Measurements from ENCODE around the gene RBM6.

The RBM6 gene

DNA sequence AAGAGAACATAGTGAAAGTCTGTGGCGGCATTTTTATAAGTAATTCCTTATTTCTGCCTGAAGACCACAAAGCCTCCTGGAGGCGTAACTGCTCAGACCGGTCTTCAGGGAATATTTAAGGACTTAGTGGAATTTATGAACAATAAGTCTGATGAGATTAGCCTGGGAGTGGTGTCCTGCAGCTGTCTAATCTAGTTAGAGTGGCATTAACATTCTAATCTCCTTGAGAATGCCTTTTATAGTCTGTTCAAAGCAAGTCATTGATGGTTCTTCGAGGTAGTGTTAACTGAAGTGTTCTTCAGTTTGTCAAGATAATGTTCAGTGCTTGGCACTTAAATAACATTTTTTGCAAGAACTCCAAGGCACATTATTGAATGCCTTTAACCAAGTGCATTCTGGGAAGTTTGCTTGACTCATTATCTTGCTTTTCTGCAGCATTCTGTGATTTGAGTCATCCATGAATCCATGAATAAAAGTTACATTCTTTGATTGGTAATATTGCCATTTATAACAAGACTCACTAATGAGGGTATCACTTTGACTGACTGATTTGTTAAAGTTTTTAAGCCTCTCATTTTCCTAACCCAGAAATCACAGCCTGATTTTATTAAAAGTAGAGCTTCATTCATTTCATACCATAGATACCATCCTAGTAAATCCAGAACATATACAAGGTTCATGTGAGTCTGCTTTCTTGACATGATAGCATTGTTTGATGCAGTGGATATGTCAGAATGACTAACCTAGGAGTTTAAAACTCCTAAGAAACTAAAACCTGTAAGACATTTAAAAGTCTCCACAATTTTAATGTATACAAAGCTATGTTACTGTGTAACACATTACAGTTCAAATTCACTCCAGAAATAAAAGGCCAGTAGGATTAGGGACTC, 161.3 kb downstream of the RBM6 start:
- no peak for DNase-seq

DNA sequence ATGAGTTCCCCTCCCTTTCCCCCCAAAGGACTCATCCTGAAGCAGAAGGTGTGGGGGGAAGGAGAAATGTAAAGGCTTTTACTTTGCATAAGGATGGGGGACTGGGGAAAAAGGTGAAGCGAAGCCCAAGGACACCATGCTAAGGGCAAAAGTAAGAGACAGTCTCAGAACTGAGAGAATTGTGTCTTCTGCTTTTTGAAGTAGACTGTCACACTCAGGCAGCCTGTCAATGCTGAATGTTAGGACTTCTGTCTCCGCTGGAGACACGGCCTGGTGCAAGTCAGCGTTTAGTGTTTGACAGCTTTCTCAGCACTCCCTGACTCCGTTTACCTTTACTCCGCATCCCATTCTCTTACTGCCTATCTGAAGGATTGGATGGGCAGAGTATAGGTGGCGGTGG, 162.6 kb downstream of the RBM6 start:
- no peak for DNase-seq

DNA sequence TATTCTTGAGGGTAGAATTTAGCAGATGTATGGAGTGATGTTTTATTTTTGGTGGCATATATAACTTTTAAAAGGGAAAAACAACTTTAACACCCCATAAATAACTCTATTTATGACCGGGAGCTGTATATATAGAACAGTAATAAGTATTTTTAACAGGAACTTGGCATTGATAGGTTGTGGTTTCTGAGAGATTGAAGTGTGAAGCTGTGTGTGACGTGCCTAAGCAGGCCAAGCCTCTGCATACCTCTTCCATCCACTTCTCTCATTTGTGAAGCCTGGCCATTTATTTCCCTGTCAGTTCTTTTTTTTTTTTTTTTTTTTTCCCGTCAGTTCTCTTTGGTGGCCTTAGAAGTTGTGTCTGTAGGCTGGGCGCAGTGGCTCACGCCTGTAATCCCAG, 171.8 kb downstream of the RBM6 start:
- no peak for DNase-seq

DNA sequence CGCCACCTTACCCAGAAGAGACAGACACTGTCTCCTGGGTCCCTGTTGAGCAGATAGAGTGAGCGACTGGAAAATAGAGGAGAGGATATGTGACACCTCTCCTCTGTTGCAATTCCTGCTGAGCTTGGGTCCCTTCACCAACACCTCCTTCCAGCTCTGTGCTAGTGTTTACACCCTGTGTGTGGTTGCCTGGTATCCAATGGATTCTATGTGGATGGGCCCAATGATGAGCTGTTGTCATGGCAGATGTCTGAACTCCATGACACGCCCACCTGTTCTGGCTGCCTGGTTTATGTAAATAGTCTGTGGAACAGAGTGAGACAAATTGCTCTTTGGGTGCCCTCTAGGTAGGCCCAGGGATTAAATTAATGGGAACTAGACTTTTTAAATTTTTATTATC, 172.5 kb downstream of the RBM6 start:
- no peak for DNase-seq

DNA sequence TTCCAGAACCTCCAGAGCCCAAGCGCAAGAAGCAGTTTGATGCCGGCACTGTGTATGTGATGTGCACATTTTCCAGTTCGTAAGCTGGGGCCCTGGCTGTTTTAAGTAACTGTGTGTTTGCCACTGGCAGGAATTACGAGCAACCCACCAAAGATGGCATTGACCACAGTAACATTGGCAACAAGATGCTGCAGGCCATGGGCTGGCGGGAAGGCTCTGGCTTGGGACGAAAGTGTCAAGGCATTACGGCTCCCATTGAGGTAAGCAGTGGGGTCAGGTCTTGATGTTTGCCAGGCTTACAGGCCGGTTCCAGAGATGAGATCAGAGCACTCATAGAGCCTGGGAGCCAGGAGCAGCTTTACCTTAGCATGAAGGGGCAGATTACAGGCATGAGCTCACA, 177.2 kb downstream of the RBM6 start:
- no peak for DNase-seq

DNA sequence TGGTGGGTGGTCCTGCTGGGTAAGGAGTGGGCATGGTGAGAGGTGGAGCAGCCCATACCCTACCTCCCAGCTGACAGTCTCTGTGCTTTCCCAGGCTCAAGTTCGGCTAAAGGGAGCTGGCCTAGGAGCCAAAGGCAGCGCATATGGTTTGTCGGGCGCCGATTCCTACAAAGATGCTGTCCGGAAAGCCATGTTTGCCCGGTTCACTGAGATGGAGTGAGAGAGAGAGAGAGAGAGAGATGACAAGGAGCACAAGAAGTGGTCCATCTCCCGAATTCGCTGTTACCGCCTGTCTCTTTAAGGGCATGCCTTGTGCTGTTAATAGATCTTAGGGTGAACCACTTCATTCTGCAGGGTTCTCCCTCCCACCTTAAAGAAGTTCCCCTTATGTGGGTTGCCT, 178.3 kb downstream of the RBM6 start:
- no peak for DNase-seq

DNA sequence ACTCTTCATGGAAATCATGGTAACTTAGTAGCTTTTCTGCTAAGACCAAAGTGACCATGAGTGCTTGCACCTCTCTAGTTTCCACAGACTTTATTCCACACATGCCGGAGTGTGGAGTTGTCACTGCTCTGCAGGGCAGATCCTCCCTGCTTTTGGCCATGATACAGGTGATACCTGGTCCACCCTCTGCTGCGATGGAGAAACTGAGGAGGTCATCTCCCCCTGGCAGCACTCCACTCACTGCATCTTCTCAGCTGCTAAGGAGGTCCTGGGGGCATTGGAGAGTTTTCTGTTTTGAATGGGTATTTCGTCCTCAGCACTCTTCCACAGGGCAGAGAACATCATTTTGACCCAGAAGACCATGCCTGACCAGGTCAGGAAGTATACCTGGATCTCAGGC, 179.8 kb downstream of the RBM6 start:
- no peak for DNase-seq

DNA sequence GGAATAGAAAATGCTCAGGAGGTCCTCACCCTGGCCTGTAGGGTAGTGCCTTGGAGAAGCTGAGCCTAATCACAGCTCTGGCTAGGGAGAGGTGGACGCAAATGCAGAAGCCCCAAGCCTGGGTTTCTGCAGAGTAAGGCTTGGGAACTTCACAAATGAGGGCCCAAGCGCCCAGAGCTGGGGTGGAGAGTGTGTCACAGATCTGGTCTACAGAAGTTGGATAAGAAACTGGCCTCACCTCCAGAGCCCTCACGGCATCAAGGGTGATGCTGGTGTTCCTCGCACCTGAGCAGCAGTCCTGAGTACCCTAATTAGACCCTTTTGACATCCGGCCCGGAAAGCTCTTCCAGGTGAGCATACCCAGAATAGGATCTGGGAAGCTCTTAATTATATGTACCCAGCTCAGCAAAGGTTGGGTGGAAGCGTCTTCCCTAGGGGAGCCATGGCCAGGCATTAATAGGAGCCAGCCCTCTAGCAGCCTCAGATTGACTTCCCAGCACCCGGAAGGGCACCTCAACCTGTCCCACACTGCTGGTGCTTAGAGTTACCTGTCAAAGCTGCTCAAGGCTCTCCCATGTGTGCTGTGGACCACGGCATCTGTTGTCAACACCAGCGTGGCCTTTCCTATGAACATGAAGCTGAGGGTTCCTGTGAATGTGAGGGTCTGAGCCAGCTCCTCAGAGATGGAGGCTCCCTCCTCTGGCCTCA, 180.6 kb downstream of the RBM6 start:
- DNase-seq: no peak

DNA sequence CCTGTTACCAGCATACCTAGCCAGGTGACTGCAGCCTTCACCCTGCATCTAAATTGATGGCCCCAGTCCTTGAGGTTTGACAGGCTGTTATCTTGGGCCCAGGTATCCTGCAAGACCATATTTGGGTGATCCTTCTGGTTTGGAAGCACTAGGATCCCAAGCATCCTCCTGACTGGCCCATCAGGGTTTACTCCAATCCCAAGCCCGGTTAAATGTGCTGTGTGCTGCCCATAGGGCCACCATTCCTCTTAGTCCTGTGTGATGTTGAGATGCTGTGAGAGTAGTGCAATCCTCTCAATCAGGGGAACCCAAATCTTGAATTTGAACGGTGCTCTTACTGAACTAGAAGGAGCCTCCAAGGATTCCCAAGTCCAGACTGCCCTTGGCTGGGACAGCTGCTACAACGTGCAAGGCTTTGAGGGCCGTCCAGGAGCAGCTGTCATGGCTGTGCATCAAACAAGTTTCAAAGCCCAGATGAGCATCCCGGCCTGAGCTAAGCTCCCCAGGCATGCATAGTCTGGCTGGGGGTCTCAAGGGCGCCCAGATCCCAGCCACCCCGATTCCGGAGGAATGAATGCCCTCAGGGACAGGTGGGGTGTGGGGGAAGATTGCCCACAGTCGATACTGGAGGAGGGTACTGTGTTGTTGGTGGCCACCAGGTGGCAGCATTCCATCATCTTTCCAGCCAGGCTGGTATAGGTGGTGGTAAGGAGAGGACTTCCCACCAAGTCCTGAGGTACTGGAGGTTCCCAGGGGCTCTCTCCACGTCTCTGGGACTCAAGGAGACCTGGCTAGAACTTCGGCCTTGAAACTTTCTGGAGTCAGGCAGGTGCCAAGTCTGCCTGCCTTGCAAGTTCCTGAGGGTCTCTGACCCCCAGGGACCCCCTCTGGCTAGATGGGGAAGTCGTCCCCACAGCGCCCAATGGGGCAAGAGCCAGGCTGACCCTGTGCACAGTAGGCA, 181.4 kb downstream of the RBM6 start:
- DNase-seq: peak; percentile 76 to 79

DNA sequence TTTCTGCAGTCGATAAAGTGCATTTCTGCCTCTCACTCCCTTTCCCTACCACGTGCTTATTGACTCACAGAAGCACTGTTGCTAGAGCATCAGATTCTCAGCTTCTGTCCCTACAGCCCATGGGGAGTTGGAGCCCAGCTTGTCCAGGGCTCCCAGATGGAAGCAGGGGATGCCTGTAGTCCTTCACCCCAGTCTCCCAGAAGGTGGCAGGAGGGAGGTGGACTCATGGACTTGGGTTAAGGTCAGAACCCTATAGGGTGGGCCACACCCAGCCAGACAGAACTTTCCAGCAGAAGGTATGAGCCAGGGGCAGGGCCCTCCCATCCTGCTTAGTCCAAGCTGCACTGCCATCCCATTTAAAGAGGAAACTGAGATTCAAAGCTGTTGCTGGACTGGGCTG, 182.1 kb downstream of the RBM6 start:
- no peak for DNase-seq

DNA sequence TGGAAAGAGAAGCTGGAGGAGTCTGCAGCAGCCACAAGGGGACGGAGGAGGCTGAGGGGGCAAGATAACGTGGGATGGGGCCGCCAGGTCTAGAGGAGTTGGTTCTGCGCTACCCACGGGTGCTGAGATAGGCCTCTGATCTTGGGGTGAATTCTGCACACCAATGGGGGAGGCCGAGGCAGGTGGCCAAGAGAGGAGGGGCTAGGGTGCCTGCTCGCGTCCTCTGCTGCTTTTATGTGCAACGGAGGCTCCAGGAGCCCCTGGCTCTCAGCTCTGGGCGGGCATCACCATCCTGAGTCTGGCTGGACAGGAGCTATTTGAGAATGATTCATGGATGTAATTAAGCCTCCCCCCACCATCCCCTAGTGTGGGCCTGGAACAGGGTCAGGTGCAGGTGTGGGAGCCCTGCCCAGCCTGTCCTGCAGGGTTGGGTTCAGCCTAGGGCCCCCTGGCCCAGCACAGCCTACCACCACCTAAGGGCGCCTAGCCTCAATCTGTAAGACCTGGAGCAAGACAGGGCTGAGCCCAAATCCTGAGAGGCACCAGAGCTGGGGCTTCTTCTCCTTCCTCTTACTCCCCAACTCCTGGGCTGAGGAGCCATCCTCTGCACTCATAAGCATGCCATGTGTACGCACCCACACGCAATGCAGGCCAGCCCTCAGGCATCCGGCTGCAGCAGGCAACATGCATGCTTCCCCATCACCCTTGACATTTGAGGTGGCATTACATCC, 182.9 kb downstream of the RBM6 start:
- no peak for DNase-seq

DNA sequence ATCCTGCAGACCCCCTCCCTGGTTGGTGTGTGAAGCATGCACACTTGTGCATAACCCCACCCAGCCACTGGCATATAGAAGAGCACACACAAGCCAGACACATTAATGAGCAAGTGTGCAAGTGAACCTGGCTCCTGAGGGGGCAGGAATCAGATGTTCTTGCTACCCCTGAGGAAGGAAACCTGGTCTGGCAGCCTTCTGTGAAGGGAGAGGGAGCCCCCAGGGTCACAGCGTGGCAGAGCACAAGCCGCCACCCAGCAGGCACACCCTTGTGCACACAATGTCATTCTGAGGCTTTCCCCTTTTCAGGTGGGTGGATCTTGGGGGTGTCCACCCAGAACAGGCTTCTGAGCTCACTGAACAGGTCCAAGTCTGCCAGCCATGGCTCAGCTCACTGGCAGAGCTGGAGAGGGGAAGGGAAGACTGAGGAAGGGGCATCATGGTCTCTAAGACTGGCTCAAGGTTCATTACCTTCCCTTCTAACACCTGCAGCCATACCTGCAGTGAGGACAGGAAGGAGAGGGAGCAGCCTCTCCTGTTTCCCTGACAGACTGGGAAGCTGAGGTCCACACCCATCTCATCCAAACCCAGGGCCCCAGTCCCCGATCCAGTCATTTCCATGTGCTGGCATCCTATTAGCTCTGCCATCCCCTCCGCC, 183.6 kb downstream of the RBM6 start:
- no peak for DNase-seq

DNA sequence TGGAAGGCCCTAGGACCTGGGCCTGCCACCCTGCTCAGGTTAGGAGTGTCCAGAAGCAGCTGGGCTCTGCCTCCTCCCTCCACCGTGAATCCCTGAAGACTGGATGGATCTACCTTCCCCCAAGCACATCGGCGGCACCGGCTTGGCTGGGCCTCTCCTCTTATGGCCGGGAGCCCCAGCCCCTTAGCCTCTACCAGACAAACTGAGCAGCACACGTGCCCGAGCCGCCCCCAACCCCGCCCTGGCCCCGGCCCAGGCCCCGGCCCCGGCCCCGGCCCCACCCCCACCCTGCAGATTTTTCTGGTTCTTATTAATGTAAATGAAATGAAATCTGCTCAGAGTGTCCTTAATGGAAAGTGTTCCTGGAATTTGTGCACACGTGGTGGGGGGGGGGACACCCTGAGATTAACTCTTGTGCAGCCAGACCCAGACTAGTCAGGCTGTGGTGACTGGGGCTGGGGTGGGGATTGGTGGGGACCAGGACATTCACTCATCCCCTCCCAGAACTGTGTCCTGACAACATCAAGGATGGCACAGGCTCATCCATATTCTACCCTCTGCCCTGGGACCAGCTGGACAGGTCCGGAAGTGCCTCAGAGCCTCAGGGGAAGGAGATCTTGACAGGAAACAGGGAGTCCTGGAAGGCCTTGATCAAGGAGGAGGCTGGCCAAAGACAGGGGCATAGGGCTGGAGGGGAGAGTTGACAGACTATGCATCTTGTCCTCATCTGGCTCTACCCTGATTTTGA, 184.3 kb downstream of the RBM6 start:
- no peak for DNase-seq

DNA sequence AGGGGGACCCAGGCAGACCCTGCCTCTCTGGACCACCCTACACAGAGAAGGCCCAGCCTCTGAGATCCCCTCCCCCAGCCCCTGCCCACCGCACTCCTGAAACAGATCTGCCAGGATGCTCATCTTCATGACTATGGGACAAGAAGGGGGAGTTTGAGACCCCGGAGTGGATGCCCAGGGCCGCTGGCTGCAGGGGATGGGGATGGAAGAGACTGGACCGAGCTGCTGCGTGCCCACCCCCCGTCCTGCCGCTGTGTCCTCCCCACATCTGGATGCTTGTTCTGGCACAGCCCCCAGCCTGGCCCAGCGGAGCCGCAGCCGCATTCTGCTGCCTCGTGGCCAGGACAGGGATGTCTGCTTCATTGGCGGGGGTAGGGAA, 184.8 kb downstream of the RBM6 start:
- no peak for DNase-seq

DNA sequence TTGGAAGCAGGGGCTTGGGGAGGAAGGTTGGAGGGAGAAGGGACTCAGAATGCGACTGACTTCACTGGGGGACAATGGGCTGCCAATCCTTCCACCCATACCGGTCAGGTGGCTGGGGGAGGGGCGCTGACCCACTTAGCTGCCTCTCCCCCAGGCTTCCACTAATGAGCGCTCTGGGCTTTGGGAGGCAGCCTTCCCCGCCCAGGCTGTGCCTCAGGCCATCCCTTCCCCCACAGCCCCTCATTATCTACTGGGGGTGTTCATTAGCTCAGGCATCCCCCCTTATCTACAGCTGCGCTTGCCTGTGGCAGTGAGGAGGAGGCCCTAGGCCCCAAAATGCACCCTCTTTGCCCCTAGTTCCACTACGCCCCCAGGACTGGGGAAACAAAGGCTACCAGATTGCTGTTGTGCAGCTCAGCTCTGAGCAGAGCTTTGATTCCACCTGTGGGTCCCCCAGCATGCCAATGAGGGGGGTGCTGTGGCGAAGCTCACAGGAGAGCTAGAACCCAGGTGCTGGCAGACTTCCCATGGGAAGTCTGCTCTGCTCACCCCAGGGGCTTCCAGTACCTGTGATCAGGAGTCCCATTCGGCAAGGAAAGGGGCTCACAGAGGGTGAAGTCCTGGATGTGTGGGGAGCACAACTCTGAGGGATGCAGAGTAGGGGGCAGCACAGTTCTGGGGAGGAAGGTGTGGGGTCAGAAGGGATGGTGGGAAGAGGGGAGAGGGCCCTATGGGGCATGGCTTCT, 185.8 kb downstream of the RBM6 start:
- no peak for DNase-seq

DNA sequence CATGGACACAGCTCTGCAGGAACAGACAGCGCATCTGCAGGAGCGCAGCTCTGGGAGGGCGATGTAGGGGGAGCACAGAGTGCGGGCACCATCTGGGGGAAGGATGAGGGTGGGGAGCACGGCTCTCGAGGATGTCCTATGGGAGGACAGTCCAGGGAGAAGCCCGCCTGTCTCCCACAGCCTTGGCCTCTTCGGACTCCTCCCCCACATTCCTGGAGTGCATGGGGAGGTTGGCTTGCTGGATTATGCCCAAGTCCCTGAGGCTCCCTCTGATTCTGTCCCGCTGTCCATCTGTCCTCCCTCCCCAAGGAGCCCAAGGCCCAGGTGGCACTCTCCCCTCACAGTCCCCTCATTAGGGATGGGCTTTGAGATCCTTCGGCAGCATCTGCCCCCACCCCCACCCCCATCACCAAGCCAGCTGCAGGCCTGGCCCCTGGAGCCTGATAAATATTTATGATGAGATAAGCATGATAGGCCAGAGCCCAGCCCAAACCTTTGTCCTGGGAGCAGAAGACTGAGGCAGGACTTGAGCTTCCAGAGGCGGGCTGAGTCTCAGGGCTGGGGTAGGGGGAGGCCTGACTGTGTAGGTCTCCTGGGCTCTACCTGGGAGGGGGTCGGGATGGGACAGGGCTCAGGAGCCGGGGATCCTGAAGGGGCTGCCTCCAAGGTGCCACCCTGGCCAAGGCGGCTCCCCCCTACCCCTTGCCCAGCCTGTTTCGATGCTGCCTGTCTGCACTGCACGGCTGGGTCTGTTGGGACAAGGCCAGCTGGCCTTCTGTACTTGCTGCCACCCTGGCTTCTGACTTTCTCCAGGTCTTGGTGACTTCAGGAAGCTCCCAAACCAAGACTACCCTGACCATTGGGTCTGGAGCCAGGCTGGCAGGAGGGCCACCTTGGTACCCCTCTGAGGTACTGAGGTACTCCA, 186.6 kb downstream of the RBM6 start:
- DNase-seq: no peak
